GM21619 (cell line): Measurements from ENCODE around the gene PACS2.
A peak's percentile ranks its signal among the peaks of the same experiment; 100 is the strongest.
"Not testable (repeated sequence)": the region's sequence is repeated elsewhere in the genome, so short reads cannot be mapped to it uniquely, and the experiment has no call there.

Experiments used
- ATAC-seq: cut with Tn5 transposase; IDR thresholded peaks from one replicate; pipeline ENCODE4 v1.9.1; 2021; ENCODE audit not compliant: unreplicated experiment

Gene PACS2

GRCh38 chr14:105314287-105315200, at the start of gene PACS2:
PACS2 (plus strand) TSS chr14:105314748; CDS start chr14:105314919, 171 bp downstream.
- ATAC-seq, result peak; percentile 56

DNA sequence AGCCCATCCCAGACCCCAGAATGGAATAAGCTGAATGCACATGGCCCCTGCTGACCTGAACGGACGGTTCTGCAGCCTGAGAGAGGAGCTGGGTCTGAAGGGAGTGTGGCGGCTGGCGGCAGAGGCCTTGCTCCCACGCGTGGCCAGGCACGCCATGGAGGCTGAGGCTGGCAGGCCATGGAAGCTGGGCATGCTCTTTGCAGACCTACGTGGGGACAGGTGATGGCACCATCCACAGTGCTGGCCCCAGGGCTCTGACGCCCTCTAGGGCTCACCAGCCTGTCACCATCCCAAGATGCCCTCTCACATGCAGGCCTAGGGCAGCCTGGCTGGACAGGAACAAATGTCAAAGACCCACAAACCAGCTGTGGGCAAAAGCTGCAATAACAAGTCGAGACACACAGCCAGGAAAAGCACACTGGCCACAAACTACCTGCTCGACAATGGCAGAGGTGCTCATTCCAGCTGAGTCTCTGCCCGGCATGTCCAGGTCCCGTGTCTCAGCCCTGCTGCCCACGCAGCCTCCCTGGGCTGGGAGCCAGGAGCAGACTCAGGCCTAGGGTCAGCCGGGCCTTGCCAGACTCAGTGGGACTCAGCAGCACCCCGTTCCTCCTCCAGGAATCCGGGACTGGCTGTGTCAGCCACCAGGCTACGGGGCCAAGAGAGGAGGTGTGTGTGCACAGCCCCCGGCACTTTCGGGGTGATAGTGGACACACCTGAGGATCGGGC, 46.6 kb upstream of the PACS2 start:
- no peak for ATAC-seq

- ATAC-seq, result no peak
These were observed 45.7 kb upstream of the PACS2 start for GRCh38 chr14:105268736-105269354.

DNA sequence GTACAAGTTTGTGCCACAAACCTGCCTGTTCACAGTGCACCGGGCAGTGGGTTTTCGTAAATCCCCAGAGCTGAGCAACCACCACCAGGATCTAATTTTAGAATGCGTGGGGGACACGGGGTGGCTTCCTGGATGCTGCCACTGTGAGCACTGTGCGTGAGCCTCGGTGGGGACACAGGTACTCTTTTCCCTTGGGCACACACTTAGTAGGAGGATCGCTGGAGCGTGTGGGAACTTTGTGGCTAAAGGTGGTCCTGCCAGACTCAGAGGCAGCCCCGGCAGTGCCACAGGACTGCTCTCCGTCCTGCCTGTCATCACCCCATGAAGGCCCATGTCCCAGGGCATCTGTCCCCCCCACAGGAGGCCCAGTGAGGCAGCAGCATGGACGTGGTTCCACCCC, 45.1 kb upstream of the PACS2 start:
- no peak for ATAC-seq

GRCh38 chr14:105271224-105271890, 43.2 kb upstream of the PACS2 start:
- no peak for ATAC-seq

- ATAC-seq, result no peak
These were observed 41.9 kb upstream of the PACS2 start for GRCh38 chr14:105272623-105273022.

DNA sequence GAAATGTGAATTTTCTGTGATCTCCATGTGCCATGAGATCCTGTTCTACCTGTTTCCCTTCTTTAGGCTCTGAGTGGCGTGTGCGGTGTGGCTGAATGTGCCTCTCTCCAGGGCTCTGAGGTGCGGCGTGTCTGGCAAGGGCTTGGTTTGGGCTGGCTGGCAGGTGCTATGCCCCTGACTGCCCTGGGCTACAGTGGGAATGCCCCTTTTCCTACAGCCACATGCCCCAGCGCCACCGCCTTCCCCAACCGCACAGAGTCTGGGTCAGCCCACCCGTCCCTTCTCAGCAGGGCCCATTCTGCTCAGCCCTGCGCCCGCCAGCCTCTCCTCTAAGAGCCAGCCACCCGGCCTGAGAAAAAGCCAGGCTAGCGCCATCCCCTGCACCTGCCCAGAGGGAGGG, 41.5 kb upstream of the PACS2 start:
- no peak for ATAC-seq

DNA sequence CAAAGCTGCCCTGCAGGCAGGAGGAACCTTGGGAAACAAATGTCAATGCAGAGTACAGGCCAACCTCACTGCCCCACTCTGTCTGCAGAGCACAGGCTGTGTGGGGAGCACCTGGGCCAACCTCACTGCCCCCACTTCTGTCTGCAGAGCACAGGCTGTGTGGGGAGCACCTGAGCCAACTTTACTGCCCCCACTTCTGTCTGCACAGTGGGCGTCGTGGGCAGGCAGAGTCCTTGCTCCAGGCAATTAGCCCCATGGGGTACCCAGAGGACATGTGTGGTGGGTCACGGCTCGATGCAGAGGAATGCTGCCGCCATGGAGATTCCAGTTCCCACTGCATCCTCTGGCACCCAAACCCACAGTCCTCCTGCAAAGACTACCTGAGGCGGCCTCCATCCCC, 39.9 kb upstream of the PACS2 start:
- no peak for ATAC-seq

DNA sequence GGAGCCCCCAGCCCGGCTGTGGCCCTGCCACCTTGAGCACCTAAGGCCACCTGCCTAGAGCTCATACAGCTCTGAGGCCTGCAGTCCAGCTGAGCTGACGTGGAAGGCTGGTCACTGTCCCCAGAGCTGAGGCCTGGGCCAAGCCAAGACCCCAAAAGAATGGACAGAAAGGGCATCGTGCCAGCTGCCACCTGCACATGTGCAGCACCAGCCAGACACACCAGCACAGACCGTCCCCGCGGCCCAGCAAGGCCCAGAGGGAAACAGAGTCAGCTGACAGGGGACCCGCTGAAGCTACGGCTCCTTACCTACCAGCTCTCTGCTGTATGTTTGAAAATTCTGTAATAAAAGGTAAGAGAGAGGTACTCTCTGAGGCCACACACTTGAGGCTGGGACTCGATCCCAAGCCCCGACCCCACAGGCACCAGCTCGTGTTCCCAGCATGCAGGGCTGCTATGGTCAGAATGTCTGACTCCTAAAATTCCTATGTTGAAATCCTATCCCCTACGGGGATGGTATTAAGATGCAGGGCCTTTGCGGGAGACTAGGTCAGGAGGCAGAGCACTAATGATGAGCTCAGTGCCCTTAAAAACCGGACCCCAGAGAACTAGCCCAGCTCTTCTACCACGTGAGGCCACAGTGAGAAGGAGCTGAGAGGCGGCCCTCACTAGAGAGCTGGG, 39.1 kb upstream of the PACS2 start:
- ATAC-seq, result no peak

DNA sequence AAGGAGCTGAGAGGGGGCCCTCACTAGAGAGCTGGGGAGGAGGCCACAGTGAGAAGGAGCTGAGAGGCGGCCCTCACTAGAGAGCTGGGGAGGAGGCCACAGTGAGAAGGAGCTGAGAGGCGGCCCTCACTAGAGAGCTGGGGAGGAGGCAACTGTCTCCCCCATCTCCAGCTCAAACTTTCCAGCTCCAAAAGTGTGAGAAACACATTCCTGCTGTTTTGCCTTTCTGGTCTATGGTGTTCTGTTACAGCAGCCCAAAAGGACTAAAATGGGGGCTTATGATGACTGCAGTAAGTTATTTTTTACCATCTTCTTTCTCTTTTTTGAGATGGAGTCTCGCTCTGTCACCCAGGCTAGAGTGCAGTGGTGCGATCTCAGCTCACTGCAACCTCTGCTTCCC, 37.1 kb upstream of the PACS2 start:
- not testable (repeated sequence) for ATAC-seq

DNA sequence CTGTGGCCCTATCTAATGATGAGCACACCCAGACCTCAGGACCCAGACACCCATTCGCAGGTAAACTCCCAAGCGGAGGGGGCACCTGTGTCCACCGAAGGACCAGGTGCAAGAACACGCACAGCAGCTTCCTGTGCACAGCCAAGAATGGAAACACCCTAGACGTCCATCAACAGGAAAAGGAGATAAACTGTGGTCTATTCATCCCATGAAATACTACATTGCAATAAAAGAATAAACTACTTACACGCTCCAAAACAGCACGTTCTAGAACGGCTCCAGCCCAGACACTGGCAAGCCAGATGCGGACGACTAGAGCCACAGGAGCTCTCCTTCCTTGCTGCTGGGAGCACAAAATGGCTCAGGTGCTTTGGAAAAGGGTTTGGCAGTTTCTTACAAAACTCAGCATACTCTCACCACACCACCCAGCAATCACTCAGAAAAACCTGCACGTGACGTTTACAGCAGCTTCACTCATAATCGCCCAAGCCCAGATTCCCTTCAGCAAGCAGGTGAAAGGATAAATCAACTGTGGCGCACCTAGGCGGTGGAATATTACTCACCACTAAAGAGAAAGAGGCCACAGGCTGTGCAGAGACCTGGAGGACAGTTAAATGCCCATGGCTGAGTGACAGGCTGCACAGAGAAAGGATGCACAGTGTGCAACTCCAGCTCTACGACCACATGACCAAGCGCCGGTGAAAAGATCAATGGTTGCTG, 34.7 kb upstream of the PACS2 start:
- ATAC-seq, result no peak

GRCh38 chr14:105280525-105280924, 34.0 kb upstream of the PACS2 start:
- no peak for ATAC-seq

GRCh38 chr14:105281371-105282097, 33.0 kb upstream of the PACS2 start:
- no peak for ATAC-seq

GRCh38 chr14:105282098-105282725, 32.3 kb upstream of the PACS2 start:
- ATAC-seq, result no peak

GRCh38 chr14:105283028-105283427, 31.5 kb upstream of the PACS2 start:
- ATAC-seq, result no peak

- no peak for ATAC-seq
These were observed 30.6 kb upstream of the PACS2 start for GRCh38 chr14:105283899-105284298.

GRCh38 chr14:105285174-105285573, 29.4 kb upstream of the PACS2 start:
- ATAC-seq, result no peak

- ATAC-seq, result no peak
These were observed 27.8 kb upstream of the PACS2 start for GRCh38 chr14:105286759-105287144.
